GM21786 (cell line): ENCODE measurements around the gene POLR3F.
A peak's percentile ranks its signal among the peaks of the same experiment; 100 is the strongest.
"Not testable (repeated sequence)": the region's sequence is repeated elsewhere in the genome, so short reads cannot be mapped to it uniquely, and the experiment has no call there.

Experiments used
- ATAC-seq: cut with Tn5 transposase; IDR thresholded peaks from one replicate; pipeline ENCODE4 v1.9.1; 2021; ENCODE audit not compliant: unreplicated experiment

The POLR3F gene, protein sequence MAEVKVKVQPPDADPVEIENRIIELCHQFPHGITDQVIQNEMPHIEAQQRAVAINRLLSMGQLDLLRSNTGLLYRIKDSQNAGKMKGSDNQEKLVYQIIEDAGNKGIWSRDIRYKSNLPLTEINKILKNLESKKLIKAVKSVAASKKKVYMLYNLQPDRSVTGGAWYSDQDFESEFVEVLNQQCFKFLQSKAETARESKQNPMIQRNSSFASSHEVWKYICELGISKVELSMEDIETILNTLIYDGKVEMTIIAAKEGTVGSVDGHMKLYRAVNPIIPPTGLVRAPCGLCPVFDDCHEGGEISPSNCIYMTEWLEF

GRCh38 chr20:18466894-18467730, at the start of gene POLR3F, which contains the start of gene DZANK1:
Gene POLR3F (plus strand): TSS chr20:18467390. CDS start chr20:18467507, 117 bp downstream.
Gene DZANK1 (minus strand): TSS chr20:18467030. CDS start chr20:18465358, 1,672 bp downstream.
- peak; percentile 98 for ATAC-seq

- no peak for ATAC-seq
Measured at GRCh38 chr20:18421608-18422007, 45.6 kb upstream of the POLR3F start.

DNA sequence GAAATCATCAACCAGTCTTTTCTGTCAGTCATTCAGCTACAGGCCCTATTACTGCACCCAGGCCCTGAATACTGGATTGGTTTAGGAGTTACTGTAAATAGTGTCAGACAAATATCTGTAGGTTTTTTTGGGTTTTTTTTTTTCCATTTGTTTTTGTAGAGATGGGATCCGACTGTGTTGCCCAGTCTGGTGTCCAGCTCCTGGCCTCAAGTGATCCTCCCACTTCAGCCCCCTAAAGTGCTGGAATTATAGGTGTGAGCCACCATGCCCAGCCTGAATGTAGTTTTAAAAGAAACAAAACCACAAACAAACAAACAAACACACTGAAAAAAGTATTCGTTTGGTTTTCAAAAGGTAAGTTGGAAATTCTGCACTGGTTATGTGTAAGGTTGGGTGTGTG, 40.0 kb upstream of the POLR3F start:
- ATAC-seq = no peak

- no peak for ATAC-seq
Measured at GRCh38 chr20:18428490-18429173, 38.6 kb upstream of the POLR3F start.

DNA sequence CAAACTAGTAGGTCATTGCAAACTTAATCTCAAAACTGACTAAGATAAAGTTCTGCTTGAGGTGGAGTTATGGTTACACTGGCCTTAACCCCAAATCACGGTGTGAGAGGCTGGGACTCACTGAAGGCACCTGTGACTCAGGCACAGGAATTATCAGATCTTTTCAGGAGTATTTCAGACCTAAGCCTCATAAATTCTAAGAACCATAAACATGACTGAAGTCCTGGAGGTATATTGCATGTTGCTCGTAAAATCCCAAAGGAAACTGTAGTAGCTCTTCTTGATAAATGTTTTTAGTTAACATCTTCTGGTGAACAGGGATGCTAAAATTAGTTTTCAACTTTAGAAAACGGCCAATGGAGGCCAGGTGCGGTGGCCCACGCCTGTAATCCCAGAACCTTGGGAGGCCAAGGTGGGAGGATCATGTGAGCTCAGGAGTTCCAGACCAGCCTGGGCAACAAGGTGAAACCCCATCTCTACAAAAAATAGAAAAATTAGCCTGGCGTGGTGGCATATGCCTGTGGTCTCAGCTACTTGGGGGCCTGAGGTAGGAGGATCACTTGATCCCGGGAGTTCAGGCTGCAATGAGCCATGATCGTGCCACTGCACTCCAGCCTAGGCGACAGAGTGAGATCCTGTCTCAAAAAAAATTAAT, 36.9 kb upstream of the POLR3F start:
- ATAC-seq = no peak

GRCh38 chr20:18431206-18431605, 36.0 kb upstream of the POLR3F start:
- no peak for ATAC-seq

DNA sequence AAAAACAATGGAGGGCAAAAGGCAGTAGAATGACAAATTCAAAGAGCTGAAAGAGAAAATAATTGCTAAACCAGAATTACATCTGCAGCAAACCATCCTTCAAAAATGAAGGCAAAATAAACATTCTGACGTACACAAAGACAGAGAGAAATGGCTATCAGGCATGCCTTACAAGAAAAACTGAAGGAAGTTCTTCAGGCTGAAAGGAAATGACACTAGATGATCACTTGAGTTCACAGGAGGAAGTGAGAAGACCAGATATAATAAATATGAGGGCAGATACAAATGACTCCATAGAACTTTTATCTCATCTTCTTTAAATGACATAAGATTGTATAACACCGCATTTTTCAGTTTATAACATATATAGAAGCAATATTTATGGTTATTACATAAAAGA, 30.3 kb upstream of the POLR3F start:
- ATAC-seq = no peak

DNA sequence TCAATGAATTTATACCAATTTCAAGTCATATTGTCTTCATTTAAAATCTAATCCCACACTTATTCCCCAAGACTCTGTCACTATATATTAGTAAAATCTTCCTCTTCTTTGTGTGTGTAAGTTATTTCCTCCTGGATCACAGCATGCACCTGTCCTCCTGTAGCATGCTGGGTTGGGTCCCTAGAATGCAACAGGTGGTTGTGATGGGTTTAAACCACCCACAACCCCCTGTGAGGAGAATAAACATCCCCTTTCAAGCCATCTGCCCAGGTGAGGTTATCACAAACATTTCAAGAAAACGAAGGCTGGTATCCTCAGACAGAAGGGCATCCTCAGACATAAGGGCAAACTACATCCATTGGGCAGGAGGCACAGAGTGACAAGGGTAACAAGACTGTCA, 26.8 kb upstream of the POLR3F start:
- ATAC-seq = no peak

DNA sequence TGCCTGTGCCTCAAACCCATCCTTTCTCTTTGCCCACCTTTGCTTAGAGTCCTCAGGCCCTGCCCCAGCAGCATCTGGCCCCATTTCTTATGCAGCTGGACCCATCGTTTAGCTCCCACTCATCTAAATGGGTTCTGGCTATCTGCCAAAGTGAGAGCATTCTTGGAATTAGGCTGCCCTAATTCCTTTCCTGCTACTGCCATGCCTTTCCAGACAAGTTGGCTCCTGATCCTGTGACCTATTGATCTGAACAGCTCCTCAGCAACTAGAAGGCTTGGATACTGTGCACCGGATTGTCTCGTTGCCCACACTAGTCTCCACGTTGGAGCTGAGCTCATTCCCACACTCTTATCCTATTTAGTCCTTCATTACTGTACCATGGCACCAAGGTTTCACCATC, 23.3 kb upstream of the POLR3F start:
- ATAC-seq = no peak

- no peak for ATAC-seq
Measured at GRCh38 chr20:18456600-18456999, 10.6 kb upstream of the POLR3F start.

DNA sequence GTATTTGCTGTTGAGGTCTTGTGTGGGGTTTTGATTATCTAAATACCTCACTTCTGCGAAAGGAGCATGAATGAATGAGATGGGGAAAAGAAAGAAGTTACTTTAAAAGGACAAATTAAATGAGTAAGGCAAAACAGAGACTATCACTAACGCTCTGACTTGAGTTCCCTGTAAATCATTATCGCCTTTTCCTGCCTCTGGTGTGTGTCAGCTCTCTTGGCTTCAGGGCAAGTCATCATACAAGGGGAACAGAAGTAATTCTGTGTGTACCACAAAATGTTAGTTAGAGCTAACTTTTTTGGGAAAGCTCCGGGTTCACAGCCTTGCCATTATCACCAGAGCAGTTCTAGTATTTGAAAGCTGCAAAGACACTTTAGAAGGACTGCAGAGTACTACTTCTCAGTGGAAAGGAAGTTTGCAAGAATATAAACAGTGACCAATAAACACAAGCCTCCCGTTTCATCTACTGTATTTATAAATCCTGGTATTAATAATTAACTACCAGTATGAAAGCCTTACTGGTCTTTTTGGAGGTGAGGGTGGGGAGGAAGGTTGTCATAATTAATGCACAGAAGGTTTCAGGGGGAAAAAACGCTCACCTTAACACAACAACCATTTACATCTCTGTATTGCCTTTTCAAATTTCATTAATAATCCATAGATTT, 1.5 kb upstream of the POLR3F start:
- no peak for ATAC-seq

GRCh38 chr20:18466574-18466893, 656 bp upstream of the POLR3F start:
- ATAC-seq = peak; percentile 22

DNA sequence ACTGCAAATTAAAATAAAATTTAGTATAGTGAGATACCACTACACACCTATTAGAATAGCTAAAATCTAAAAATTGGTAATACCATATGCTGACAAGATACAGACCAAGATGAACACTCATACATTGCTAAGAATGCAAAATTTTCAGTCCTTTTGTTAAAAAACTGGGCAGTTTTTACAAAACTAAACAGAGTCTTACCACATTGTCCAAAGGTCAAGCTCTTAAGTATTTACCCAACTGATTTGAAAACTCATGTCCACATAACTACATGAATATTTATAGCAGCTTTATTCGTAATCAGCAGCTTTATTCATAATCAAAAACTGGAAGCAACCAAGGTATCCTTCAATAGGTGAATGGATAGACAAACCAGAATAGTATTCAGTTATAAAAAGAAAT, 10.0 kb downstream of the POLR3F start:
- no peak for ATAC-seq

GRCh38 chr20:18477821-18478220, 10.6 kb downstream of the POLR3F start:
- no peak for ATAC-seq

DNA sequence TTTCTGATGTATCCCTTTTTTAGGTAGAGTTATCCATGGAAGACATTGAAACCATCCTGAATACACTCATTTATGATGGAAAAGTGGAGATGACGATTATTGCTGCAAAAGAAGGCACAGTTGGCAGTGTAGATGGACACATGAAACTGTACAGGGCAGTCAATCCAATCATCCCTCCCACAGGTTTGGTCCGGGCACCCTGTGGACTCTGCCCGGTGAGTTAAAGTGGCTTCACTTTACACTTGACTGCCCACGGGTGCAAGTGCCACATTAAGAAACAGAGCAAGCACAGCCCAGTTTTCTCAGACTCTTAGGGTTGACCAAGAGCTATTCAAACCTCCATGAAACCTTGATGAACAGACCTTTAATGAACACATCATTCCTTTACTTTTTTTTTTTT, 14.4 kb downstream of the POLR3F start:
- ATAC-seq = no peak

GRCh38 chr20:18488301-18488700, 21.1 kb downstream of the POLR3F start:
- ATAC-seq = no peak

DNA sequence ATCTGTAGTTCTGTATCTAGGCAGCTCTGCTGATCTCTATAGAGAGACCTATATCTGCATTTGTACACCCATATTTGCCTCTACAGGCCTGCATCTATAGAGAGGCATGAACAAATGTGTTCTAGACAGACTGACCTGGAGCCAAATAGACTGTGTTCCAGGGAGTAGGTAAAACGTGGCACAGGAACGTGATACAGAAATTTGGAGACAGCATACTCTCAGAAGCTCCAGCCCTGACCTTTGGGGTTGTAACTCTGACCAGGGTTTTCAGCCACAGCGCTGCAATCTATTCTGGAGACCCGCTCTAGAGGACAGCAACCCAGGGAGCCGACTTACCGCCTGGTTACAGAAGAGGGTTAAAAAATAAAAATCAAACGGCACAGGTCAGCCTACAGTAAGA, 28.9 kb downstream of the POLR3F start:
- no peak for ATAC-seq

DNA sequence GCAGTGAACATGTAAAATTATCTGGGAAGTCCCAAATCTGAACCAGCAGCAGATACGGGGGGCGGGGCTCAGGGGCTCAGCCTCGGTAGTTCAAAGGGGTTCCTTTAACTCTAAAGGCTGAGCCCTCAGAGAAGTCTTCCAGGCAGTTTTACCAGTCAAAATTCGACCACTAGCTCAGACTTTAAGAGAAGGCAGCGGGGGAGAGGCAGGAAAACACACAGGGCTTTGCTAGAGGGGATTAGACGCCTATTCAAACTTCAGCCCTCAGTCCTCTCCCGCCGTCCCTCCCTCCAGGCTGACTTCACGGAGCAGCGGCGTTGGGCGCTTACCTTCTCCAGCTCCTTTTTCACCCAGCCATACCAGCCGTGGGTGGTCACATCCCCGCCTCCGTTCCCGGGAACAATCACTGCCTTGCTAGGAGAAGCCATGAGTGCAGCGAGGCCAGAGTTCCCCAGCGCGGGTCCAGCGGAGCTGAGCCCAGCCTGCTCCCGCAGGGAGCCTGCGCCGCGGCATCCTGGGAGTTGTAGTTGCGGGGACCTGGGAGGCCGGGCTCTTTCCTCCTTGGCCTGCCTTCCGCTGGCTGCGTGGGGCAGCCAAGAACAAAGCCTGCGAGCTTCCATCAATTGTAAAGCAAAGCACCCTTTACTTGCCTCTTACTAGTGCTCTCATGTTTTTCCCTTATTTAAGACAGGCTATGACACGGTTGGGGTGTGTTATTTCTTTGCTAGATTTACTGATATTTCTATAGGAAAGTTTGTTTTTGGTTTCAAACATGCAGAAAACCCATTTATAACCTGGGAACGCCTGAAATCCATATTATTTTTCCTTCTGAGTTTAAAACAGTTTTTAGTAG, 29.8 kb downstream of the POLR3F start, which contains the start of gene RBBP9:
Gene RBBP9 (minus strand): TSS at position 486 of the 853 bp plus-strand sequence. CDS start 58 bp downstream, at position 428.
- ATAC-seq = peak; percentile 98

- ATAC-seq = no peak
Measured at GRCh38 chr20:18497603-18498002, 30.4 kb downstream of the POLR3F start.

GRCh38 chr20:18501672-18502071, 34.5 kb downstream of the POLR3F start:
- ATAC-seq = not testable (repeated sequence)
